ENCODE data around the gene MB.

DNA sequence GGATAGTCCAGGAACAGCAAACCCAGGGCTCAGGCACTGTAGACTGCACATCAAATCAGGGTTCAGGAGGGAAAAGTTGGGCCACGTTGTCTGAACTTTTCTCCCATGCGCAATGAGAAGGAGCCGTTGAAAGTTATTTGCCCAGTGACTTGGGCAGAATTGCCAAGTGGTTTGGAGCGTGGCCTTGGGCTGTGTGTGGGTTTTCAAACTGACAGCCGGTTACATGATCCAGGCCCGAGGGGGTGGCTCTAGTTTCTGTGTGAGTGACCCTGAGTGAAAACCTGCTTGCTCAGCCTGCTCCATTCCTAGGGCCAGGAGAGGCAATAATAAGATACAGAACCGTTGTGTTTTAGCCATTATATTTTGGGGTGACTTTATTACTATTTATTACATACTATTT lies 20.3 kb downstream of the MB start:
- TF ChIP-seq, protein P1, sequence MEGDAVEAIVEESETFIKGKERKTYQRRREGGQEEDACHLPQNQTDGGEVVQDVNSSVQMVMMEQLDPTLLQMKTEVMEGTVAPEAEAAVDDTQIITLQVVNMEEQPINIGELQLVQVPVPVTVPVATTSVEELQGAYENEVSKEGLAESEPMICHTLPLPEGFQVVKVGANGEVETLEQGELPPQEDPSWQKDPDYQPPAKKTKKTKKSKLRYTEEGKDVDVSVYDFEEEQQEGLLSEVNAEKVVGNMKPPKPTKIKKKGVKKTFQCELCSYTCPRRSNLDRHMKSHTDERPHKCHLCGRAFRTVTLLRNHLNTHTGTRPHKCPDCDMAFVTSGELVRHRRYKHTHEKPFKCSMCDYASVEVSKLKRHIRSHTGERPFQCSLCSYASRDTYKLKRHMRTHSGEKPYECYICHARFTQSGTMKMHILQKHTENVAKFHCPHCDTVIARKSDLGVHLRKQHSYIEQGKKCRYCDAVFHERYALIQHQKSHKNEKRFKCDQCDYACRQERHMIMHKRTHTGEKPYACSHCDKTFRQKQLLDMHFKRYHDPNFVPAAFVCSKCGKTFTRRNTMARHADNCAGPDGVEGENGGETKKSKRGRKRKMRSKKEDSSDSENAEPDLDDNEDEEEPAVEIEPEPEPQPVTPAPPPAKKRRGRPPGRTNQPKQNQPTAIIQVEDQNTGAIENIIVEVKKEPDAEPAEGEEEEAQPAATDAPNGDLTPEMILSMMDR (IDR thresholded peaks at IDR 0.05), result no peak
- TF ChIP-seq POLR2AphosphoS5 (IDR thresholded peaks at IDR 0.05; ENCODE audit: low read depth, low read length), result no peak
- TF ChIP-seq, protein P2, sequence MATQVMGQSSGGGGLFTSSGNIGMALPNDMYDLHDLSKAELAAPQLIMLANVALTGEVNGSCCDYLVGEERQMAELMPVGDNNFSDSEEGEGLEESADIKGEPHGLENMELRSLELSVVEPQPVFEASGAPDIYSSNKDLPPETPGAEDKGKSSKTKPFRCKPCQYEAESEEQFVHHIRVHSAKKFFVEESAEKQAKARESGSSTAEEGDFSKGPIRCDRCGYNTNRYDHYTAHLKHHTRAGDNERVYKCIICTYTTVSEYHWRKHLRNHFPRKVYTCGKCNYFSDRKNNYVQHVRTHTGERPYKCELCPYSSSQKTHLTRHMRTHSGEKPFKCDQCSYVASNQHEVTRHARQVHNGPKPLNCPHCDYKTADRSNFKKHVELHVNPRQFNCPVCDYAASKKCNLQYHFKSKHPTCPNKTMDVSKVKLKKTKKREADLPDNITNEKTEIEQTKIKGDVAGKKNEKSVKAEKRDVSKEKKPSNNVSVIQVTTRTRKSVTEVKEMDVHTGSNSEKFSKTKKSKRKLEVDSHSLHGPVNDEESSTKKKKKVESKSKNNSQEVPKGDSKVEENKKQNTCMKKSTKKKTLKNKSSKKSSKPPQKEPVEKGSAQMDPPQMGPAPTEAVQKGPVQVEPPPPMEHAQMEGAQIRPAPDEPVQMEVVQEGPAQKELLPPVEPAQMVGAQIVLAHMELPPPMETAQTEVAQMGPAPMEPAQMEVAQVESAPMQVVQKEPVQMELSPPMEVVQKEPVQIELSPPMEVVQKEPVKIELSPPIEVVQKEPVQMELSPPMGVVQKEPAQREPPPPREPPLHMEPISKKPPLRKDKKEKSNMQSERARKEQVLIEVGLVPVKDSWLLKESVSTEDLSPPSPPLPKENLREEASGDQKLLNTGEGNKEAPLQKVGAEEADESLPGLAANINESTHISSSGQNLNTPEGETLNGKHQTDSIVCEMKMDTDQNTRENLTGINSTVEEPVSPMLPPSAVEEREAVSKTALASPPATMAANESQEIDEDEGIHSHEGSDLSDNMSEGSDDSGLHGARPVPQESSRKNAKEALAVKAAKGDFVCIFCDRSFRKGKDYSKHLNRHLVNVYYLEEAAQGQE (IDR thresholded peaks at IDR 0.05; ENCODE audit: insufficient read depth in 1 of 2, low read depth in 2 of 2, low read length in 1 of 2), result no peak
